Heart left ventricle (tissue), 16 donors: ENCODE results near the gene BSND. TPM values are rescaled to one million over a fixed set of nuclear protein-coding genes. Genes with fewer than 3 reads are reported as not detected.

ENCODE experiments used
- ATAC-seq, 4 donors: fragments of 200-7000 bp; cut with Tn5 transposase; one replicate each; pipeline ENCODE4 v1.9.1; 2020 to 2022; ENCODE audit warnings: moderate library complexity in 4 of 4, mild to moderate bottlenecking in 3 of 4, moderate number of reproducible peaks in 1 of 4
- DNase-seq, 5 donors: peaks; one replicate each; pipeline ENCODE4 v3.0.0-alpha.2; 2020
- H3K27ac ChIP-seq, 12 donors: fragments of 200-600 bp; sonication (generic) in 4 of 12; one replicate each; pipeline versions ENCODE4 v1.5.0 to v1.8.0; 2016 to 2022; ENCODE audit warnings: mild to moderate bottlenecking in 2 of 12
- H3K27me3 ChIP-seq, 9 donors: fragments of 200-600 bp; sonication (generic) in 2 of 9; one replicate each; pipeline versions ENCODE4 v1.5.1 to v1.8.0; 2016 to 2022; ENCODE audit warnings: mild to moderate bottlenecking in 3 of 9
- H3K36me3 ChIP-seq, 9 donors: fragments of 200-600 bp; sonication (generic) in 2 of 9; one replicate each; pipeline versions ENCODE4 v1.5.0 to v1.8.0; 2018 to 2022; ENCODE audit warnings: mild to moderate bottlenecking in 2 of 9
- H3K4me1 ChIP-seq, 12 donors: fragments of 200-600 bp; sonication (generic) in 4 of 12; one replicate each; pipeline versions ENCODE4 v1.5.0 to v1.8.0; 2016 to 2022; ENCODE audit warnings: mild to moderate bottlenecking in 3 of 12
- H3K4me3 ChIP-seq, 12 donors: fragments of 200-600 bp; sonication (generic) in 4 of 12; one replicate each; pipeline versions ENCODE4 v1.5.0 to v1.8.0; 2017 to 2022; ENCODE audit warnings: mild to moderate bottlenecking in 9 of 12, moderate library complexity in 4 of 12
- H3K9me3 ChIP-seq, 12 donors: fragments of 200-600 bp; sonication (generic) in 4 of 12; one replicate each; pipeline versions ENCODE4 v1.5.0 to v1.8.0; 2016 to 2022; ENCODE audit warnings: mild to moderate bottlenecking in 1 of 12
- POLR2A ChIP-seq, 2 donors: fragments of 450-650 bp; IDR thresholded peaks; one replicate each; pipeline ENCODE4 v1.6.1; 2017; ENCODE audit warnings: antibody characterized with exemption in 2 of 2, mild to moderate bottlenecking in 2 of 2, moderate library complexity in 2 of 2
- WGBS, 4 donors: extraction: QIAGEN DNeasy Blood & Tissue Kit in 2 of 4; methylation state at CpG; one replicate each; pipeline versions ENCODE4 v1.1.5 to v1.1.7; 2013 to 2018; 5-methylcytosine and 5-hydroxymethylcytosine counted together
- intact Hi-C, 10 donors: fragments of 100-400 bp; cut with DNase I; formaldehyde crosslinking; loops; one replicate each; pipeline versions ENCODE4 v1.11.1 to v1.14.2; 2022
- polyA plus RNA-seq, 2 donors: library from polyadenylated mRNA; stranded (reverse); fragments of 200-250 nt; gene quantifications; one replicate each; pipeline ENCODE4 v1.2.3, GENCODE V29; 2013
- total RNA-seq, 9 donors: library from RNA; depleted of rRNA in 2 of 9; stranded (reverse); fragments of >200 nt in 2 of 9; fragmentation: NEBNext Ultra II Directional in 3 of 9; extraction: Animal tissue kit (Norgen Biotek cat#: 25700) in 3 of 9; gene quantifications; one replicate each; pipeline versions ENCODE4 v1.1.0 to v1.2.4, GENCODE V29; 2016 to 2023
- TF ChIP-seq, protein P1 (sequence below), 12 donors: fragments of 200-600 bp; sonication (generic) in 4 of 12; IDR thresholded peaks; one replicate each; pipeline versions ENCODE4 v1.5.0 to v1.8.0; 2018 to 2022; ENCODE audit warnings: antibody characterized with exemption in 12 of 12, mild to moderate bottlenecking in 5 of 12
- donor health status: ischemic (EF 13 %, LVEDD 7.1; RV severe dilation, severe dysfunction).
- donor health status: healthy with polysubstance abuse.
- donor health status: DM: no; HTN: yes; CAD: no.
- donor health status: DM: no; HTN: no; CAD: no.
- donor health status: ischemic (EF 25% LVEDD 6.9; RV normal size, moderate dysfunction).
- donor health status: ischemic (EF 25% LVEDD 5.7; RV mildly dilated, moderate dysfunction).
- donor health status: healthy.
- donor health status: DM: yes; HTN: yes; CAD: no.
- donor health status: ischemic (EF 35%, LVEDD 5.7; RV mildly dilated, moderate dysfunction).
- donor health status: nonischemic (EF 11% LVEDD 7.7; RV severe dilation, severe dysfunction).
- donor health status: DM: yes; HTN: yes; CAD: no.
- donor health status: PGD.
- donor health status: ischemic (EF 29% LVEDD 5.4; RV normal size, mild dysfunction).
- donor health status: nonischemic (EF 23%, LVEDD 6.1; RV moderate dilation, normal function).

Gene BSND
- total and polyA plus RNA-seq, 11 donors = not detected

DNA sequence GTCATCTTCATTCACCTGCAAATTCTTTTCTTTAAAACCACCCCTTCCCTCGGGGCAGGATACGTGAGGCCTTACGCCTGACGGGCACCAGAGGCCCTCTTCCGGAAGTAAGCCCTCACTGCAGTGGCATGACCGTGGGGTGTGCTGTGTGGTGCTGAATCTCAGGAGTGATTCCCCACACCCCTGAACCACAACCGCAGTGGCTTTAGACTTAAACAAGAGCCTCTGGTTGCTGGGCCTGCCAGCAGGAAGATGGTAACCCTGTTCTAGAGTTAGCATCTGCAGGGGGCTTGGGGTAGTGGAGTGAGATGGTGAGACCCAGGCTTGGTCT lies 12.1 kb downstream of the BSND start:
- Histone ChIP-seq H3K4me3 (no peak overlapping the region), H3K4me1 (no peaks in the 10 kb centered on the region), H3K36me3 (no peaks in the 10 kb centered on the region), H3K9me3 (no peaks in the 10 kb centered on the region), H3K27me3 (peaks cover 0 to 11% (median 0%) of the 10 kb centered on the region in 9 donors), H3K27ac (no peak overlapping the region)
- 84 to 93% (median 90%) methylated on average over 7 of the region's 7 CpGs for WGBS, 4 donors
- intact Hi-C loops = no loop called here
- ATAC-seq (no peak), DNase-seq (no peak)
- TF ChIP-seq, protein P1, sequence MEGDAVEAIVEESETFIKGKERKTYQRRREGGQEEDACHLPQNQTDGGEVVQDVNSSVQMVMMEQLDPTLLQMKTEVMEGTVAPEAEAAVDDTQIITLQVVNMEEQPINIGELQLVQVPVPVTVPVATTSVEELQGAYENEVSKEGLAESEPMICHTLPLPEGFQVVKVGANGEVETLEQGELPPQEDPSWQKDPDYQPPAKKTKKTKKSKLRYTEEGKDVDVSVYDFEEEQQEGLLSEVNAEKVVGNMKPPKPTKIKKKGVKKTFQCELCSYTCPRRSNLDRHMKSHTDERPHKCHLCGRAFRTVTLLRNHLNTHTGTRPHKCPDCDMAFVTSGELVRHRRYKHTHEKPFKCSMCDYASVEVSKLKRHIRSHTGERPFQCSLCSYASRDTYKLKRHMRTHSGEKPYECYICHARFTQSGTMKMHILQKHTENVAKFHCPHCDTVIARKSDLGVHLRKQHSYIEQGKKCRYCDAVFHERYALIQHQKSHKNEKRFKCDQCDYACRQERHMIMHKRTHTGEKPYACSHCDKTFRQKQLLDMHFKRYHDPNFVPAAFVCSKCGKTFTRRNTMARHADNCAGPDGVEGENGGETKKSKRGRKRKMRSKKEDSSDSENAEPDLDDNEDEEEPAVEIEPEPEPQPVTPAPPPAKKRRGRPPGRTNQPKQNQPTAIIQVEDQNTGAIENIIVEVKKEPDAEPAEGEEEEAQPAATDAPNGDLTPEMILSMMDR (IDR thresholded peaks at IDR 0.05) = no peak
- no peak for TF ChIP-seq POLR2A (IDR thresholded peaks at IDR 0.05)

DNA sequence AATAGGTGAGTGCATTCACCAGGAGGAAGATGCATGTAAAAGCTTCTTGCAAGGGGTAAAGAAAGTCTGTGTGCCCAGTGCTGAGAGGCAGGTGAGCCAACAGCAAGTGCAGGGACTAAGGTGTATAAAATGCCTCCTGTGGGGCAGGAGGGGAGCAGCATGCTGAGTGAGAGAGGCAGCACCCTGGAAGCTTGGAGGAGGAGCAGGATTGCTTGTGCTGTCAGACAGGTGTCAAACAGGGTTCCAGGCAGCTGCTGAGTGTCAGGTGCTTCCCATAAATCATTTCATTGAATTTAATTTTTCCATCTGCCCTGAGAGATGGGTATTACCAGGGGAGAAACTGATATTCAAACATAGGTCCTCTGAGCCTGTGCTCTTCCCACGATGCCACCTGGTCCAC lies 13.9 kb downstream of the BSND start:
- H3K27ac ChIP-seq = no peak overlapping the region
- DNase-seq = no peak
- no peak overlapping the region for H3K4me3 ChIP-seq
- H3K27me3 ChIP-seq = peaks cover 0 to 13% (median 0%) of the 10 kb centered on the region in 9 donors
- no peaks in the 10 kb centered on the region for H3K9me3 ChIP-seq
- no peaks in the 10 kb centered on the region for H3K4me1 ChIP-seq
- H3K36me3 ChIP-seq = no peaks in the 10 kb centered on the region
- intact Hi-C loops = no loop called here
- TF ChIP-seq, protein P1 (IDR thresholded peaks at IDR 0.05) = no peak
- TF ChIP-seq POLR2A (IDR thresholded peaks at IDR 0.05) = no peak
- 89 to 100% (median 90%) methylated on average over 1 of the region's 1 CpG for WGBS, 4 donors
- ATAC-seq = no peak

DNA sequence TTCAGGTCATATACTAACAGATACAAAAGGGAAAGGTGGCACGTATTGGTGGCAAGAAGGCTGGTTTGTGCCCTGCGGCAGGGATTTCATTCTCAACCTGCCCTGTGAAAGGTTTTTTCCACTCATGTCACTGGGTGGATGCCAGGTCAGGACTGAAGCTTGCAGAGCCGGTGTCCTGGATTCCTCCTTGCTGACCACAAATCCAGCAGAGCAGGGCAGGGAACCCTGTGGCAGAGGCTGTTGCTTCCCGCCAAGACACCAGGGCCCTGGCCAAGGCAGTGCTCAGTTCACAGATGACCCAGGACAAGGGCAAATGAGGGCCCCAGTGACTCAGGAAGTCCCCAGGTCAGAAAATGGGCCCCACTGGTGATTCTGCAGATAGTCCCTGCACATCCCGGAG lies 16.4 kb downstream of the BSND start:
- TF ChIP-seq POLR2A (IDR thresholded peaks at IDR 0.05) = no peak
- TF ChIP-seq, protein P1 (IDR thresholded peaks at IDR 0.05) = no peak
- intact Hi-C loops = no loop called here
- no peak overlapping the region for H3K27ac ChIP-seq
- H3K9me3 ChIP-seq = no peaks in the 10 kb centered on the region
- 69 to 86% (median 79%) methylated on average over 4 to 5 of the region's 5 CpGs for WGBS, 4 donors
- H3K36me3 ChIP-seq = no peaks in the 10 kb centered on the region
- ATAC-seq (no peak), DNase-seq (no peak)
- peaks cover 0 to 28% (median 0%) of the 10 kb centered on the region in 9 donors for H3K27me3 ChIP-seq
- H3K4me3 ChIP-seq = no peak overlapping the region
- H3K4me1 ChIP-seq = no peaks in the 10 kb centered on the region

DNA sequence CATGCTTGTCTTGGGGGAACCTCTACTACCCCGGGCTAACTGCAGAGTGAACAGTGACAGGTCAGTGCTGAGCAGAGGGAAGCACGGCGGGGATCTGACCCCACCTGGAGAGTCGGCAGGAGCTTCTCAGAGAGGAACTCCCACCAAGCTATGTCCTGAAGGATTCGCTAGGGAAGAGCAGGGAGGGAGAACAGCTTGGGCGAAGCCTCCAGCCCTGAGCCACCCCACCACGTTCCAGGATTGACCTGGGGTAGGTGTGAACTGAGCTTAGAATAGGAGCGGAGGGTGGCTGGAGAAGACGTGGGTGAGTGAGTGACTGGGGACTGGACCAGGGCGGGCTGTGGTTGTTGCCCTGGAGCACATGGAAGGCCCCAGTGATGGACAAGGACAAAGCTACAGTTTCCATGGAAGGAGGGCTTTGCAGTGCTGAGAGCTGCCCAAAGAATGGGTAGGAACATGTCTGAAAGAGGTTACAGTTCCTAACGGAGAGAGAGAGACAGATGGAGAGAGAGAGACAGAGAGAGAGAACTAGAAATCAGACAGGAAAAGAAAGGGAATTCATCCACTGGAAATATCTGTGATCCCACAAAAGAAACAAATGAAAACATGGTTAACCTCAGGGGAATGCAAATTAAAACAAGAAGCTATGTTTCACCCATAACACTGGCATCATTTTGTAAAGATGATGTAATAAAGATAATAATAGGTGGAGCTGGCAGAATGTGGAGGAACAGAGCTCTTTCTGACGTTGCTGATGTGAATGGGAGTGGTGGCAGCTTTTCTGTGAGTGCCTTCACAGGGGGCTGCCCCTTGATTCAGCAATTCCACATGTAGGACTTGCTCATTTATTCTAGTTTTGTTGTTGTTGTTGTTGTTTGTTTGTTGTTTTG lies 17.2 kb downstream of the BSND start:
- H3K4me3 ChIP-seq = no peak overlapping the region
- DNase-seq = no peak
- ATAC-seq = no peak
- H3K4me1 ChIP-seq = no peaks in the 10 kb centered on the region
- intact Hi-C loops = no loop called here
- WGBS, 4 donors = 66 to 74% (median 71%) methylated on average over 12 of the region's 12 CpGs
- H3K27ac ChIP-seq = no peak overlapping the region
- TF ChIP-seq, protein P1 (IDR thresholded peaks at IDR 0.05) = no peak
- no peak for TF ChIP-seq POLR2A (IDR thresholded peaks at IDR 0.05)
- H3K27me3 ChIP-seq = peaks cover 0 to 28% (median 0%) of the 10 kb centered on the region in 9 donors
- no peaks in the 10 kb centered on the region for H3K36me3 ChIP-seq
- no peaks in the 10 kb centered on the region for H3K9me3 ChIP-seq
